ENCODE measurements around the gene BAG2.
A peak's percentile ranks its signal among the peaks of the same experiment; 100 is the strongest.

The BAG2 gene

DNA sequence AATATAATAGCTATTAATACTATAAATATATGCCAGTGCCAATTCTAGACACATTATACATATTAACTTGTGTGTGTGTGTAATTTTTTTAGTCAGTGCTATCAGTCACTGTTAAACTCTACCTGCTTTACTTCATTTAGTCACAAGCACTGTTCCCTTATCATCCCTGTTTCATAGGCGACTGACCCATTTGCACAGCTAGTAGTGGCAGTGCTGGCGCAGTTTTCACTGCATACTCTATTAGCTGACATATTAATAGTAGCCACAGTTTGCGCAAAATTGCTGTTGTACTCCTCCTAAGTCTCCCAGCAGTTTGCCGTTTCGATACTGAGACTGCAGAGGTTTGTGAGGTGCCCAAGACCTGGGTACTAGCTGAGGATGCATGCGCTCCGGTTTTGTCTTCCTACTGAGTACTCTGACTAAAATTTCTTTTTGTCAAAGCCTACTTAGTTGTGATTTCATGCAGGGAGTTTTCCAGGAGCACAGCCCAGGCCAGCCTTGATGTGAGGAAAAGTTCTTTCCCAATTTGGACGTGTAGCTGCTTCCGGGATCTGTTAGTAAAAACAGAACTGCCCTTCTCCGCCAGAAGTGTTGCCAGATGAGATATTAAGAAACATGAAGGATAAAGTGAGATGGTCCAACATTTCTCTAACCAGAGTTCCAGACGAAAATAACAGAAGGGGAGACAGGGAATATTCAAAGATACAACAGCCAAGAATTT lies 5.6 kb downstream of the BAG2 start:
- DNase-seq = no peak

- DNase-seq = no peak
Measured at GRCh38 chr6:57180596-57180995, 8.5 kb downstream of the BAG2 start.

GRCh38 chr6:57182017-57182432 lies 9.9 kb downstream of the BAG2 start:
- DNase-seq = no peak

DNA sequence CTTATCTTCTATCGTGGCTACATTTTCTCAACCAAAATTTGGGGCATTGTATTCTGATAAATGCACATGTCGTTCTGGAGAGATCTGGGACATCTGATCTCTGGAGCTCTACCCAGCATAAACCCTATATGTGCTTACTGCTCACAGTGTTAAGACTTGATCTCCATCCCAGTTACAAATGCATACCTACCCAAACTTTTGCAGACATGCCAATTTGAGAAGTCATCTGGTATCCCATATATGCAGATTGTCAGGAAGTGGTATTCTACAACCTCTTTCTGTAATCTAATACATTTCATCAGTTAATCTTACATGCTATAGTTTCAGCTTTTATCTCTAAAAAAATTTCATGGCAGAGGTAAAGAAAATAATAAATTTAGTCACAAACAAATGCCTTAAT lies 11.2 kb downstream of the BAG2 start:
- no peak for DNase-seq

- DNase-seq = no peak
Measured at GRCh38 chr6:57190140-57190539, 18.0 kb downstream of the BAG2 start.

DNA sequence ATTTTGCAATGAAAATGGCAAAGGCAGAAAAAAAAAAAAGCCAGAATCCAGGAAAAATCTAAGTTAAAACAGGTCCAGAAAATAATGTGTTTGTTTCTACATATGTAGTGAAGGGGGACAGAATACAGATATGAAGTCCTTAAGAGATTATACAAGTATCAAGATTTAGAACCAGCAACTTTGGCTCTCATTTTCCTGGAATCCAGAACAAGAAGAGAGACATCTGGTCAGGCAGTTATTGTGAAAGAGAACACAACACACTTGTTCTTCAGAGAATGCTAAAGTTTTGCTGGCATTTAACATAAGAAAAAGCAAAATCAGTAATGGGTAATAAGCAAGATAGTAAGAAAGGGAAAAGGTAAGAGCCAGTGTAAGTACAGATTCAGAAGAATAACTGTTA lies 21.1 kb downstream of the BAG2 start:
- DNase-seq = no peak

DNA sequence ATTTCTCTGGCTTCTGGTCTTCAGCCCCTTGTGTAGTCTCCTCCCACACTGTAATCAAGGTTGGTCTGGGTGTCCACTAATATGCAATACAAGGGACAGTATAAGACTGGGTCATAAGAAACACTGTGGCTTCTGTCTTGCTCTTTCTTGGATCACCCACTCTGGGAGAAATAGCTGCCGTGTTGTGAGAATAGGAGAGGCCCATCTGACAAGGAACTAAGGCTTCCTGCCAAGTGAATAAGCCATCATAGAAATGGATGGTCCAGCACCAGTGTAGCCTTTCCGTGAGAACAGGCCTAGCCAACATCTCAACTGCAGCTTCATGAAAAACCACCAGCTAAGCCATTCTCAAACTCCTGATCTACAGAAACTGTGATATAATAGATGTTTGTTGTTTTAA lies 23.3 kb downstream of the BAG2 start:
- no peak for DNase-seq

DNA sequence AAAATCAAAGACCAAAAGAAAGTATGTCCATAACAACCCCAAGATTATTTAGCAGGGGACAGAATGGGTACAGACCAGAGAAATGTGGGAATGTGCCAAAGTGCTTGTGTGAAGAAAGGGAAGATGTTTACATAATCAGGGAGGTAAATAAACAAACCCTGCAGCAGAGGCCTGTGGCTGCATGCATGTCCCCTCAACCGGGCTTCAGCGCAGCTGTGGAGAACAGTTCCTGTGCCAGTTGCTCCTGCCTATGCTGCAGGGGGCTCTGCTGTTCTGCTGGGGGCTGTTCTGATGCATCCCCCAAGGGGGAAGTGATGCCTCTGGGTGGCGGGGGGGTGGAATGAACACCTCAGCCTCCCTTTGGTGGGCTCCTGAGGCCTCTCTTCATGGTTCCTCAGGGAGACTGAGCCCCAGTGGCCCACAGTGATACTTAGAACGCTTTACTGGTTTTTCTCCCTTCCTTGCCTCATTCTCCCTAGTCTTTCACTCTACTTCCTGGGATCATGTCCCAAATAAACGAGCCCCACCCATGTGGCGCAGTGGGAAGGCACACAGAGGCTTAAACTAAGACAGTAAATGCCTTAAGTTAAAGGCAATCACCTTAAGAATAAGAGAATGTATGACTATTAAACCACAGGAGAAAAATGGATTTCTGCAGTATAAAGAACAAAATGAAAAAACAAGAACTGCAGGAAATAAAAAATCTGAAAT lies 27.0 kb downstream of the BAG2 start:
- no peak for DNase-seq

GRCh38 chr6:57201718-57202117 lies 29.6 kb downstream of the BAG2 start:
- no peak for DNase-seq

GRCh38 chr6:57205550-57206328 lies 33.6 kb downstream of the BAG2 start:
- no peak for DNase-seq

- DNase-seq = no peak
Measured at GRCh38 chr6:57207141-57207540, 35.0 kb downstream of the BAG2 start.

- no peak for DNase-seq
Measured at GRCh38 chr6:57207872-57208271, 35.7 kb downstream of the BAG2 start.

GRCh38 chr6:57209030-57209429 lies 36.9 kb downstream of the BAG2 start:
- no peak for DNase-seq

DNA sequence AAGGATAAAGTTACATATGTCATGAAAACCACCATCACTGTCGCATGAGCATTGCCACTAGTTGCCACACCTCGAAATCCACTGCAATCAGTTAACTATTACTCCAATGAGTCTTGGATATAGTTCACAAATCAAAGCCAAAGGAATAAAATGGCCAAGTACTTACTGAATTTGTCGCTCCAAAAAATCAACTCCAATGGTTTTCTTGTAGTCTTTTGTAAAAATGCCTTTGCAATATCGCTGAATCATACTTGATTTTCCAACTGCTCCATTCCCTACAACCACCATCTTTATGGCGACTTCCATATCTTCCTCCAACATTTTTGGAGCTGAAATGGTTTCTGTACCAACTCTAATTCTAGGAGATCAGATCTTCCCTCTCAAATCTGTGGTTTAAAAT lies 37.9 kb downstream of the BAG2 start:
- no peak for DNase-seq

DNA sequence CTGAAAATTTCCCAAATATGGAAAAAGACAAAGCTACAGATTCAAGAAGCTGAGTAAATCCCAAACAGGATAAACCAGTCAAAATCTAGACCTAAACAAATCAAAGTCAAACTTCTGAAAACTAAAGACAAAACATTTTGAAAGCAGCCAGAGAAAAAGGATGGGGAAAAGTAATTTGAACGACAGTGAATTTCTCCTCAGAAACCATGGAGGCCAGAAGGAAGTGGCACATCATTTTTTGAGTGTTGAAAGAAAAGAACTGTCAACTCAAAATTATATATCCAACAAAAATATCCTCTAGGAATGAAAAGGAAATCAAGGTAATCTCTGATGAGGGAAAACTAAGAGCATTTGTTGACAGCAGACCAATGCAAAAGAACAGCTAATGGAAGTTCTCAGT lies 43.1 kb downstream of the BAG2 start:
- no peak for DNase-seq

DNA sequence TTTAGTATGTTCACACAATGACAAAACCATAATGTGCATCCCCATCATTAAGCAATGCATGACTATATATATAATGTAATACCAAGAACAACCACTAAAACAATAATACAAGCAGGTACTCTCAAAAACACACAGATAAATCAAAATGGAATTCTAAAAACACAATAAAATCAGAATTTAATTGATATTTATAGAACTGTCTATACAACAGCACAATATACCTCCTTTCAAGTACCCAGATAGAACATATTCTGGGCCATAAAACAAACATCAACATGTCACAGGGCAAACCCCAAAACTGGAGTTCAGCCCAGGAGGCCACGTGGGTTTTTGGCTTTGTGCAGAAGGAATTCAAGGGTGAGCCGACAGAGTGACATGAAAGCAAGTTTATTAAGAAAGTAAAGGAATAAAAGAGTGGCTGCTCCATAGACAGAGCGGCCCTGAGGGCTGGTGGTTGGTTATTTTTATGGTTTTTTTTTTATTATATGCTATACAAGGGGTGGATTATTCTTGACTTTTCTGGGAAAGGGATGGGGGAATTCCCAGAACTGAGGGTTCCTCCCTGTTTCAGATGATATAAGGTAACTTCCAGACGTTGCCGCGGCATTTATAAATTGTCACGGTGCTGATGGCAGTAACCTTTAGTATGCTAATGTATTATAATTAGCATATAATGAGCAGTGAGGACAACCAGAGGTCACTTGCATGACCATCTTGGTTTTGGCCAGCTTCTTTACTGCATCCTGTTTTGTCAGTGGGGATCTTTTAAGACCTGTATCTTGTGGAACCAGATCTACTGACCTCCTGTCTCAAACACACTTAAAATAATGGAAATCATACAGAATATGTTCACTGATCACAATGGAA lies 44.3 kb downstream of the BAG2 start:
- DNase-seq = no peak

DNA sequence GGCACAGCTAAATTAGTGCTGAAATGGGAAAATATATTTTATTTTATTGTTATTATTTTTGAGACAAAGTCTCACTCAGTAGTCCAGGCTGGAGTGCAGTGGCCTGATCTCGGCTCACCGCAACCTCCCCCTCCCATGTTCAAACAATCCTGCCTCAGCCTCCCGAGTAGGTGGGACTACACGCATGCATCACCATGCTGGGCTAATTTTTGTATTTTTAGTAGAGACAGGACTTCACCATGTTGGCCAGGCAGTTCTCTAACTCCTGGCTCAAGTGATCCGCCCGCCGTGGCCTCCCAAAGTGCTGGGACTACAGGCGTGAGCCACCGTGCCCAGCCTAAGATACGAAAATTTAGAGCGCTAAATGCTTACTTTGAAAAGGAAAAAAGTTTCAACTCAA lies 45.1 kb downstream of the BAG2 start:
- no peak for DNase-seq

DNA sequence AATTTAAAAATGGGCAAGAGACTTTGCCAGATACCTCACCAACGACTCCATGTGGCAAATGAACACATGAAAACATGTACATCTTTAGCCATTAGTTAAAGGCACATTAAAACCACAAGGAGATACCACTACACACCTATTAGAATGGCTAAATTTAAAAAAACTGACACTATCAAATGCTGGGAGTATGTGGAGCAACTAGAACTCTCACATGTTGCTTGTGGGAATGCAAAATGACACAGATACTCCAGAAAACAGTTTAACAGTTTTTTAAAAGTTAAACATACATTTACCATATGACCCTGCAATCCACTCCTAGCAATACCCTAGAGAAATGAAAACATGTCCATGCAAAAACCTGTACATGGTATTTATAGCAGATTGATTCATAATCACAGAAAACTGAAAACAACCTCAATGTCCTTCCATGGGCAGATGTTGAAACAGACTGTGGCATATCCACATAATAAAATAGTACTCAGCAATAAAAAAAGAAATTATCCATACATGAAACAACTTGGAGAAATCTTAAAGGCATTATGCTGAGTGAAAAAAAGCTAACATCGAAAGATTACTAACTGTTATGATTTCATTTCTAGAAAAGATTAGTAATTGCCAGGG lies 48.1 kb downstream of the BAG2 start:
- no peak for DNase-seq

- DNase-seq = peak; percentile 51 to 63
Measured at GRCh38 chr6:57221191-57221935, 49.2 kb downstream of the BAG2 start.

- DNase-seq = peak; percentile 78 to 84
Measured at GRCh38 chr6:57221936-57222742, 50.0 kb downstream of the BAG2 start, which contains the start of gene RAB23. TSS of gene RAB23 (minus strand) at chr6:57222307. CDS start at chr6:57210380, 11,927 bp downstream.

DNA sequence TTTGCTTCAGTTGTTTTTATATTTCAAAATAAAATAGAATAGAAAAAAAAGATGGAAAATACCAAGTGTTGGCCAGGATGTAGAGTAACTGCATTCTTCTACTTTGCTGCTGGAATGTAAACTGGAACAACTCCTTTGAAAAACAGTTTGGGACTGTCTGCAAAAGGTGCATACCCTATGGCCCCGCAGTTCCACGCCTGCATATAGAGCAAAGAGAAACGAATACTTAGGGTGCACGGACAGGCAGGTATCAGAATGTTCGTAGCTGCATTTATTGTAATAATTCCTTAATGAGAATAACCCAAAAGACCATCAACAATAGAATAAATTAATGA lies 50.6 kb downstream of the BAG2 start:
- no peak for DNase-seq

Data from NCI-H2081 (cell line).